Right lung (tissue), 10 donors: ENCODE measurements around the gene KCNK6. TPM values are rescaled to one million over a fixed set of nuclear protein-coding genes. Genes with fewer than 3 reads are reported as not detected.
A peak's percentile ranks its signal among the peaks of the same experiment; 100 is the strongest.

Source experiments
- DNase-seq, 2 donors: peaks; one replicate each; pipeline ENCODE4 v3.0.0-alpha.2; 2013
- long read RNA-seq, 8 donors: transcript quantifications; one replicate each; lab custom pipeline, GENCODE V29; 2026
- polyA plus RNA-seq, 5 donors: library from polyadenylated mRNA; unstranded; fragments of 120-200 nt; gene quantifications; one replicate each; pipeline versions ENCODE4 v1.2.1 to v1.2.3, GENCODE V29; 2013; ENCODE audit warnings: inconsistent platforms in 1 of 5, low replicate concordance in 1 of 5; ENCODE audit not compliant: insufficient read length in 5 of 5, insufficient read depth in 1 of 5

KCNK6 gene
- 1 to 10 TPM; 3.9 to 5.8 (median 4.3) TPM for polyA plus RNA-seq
- long read RNA-seq, donor 1, full-length matches to known transcripts, result 1 of 1 reads
- long read RNA-seq, donor 1, partial matches to known transcripts, result 0 of 1 reads
- long read RNA-seq, donor 1, other reads (novel, unspliced or antisense), result 0 of 1 reads
- long read RNA-seq, donor 2, result 0 reads
- long read RNA-seq, donor 3, full-length matches to known transcripts, result 1 of 1 reads
- long read RNA-seq, donor 3, partial matches to known transcripts, result 0 of 1 reads
- long read RNA-seq, donor 3, other reads (novel, unspliced or antisense), result 0 of 1 reads
- long read RNA-seq, donor 4, full-length matches to known transcripts, result 2 of 2 reads
- long read RNA-seq, donor 4, partial matches to known transcripts, result 0 of 2 reads
- long read RNA-seq, donor 4, other reads (novel, unspliced or antisense), result 0 of 2 reads
- long read RNA-seq, donor 5, full-length matches to known transcripts, result 2 of 2 reads
- long read RNA-seq, donor 5, partial matches to known transcripts, result 0 of 2 reads
- long read RNA-seq, donor 5, other reads (novel, unspliced or antisense), result 0 of 2 reads
- long read RNA-seq, donor 6, full-length matches to known transcripts, result 3 of 3 reads
- long read RNA-seq, donor 6, partial matches to known transcripts, result 0 of 3 reads
- long read RNA-seq, donor 6, other reads (novel, unspliced or antisense), result 0 of 3 reads
- long read RNA-seq, donor 7, full-length matches to known transcripts, result 4 of 4 reads
- long read RNA-seq, donor 7, partial matches to known transcripts, result 0 of 4 reads
- long read RNA-seq, donor 7, other reads (novel, unspliced or antisense), result 0 of 4 reads
- long read RNA-seq, donor 8, result 0 reads

GRCh38 chr19:38319421-38320258 is at the start of gene KCNK6:
Gene KCNK6 (plus strand): TSS chr19:38319845. CDS start chr19:38319951, 106 bp downstream.
- no peak for DNase-seq

DNA sequence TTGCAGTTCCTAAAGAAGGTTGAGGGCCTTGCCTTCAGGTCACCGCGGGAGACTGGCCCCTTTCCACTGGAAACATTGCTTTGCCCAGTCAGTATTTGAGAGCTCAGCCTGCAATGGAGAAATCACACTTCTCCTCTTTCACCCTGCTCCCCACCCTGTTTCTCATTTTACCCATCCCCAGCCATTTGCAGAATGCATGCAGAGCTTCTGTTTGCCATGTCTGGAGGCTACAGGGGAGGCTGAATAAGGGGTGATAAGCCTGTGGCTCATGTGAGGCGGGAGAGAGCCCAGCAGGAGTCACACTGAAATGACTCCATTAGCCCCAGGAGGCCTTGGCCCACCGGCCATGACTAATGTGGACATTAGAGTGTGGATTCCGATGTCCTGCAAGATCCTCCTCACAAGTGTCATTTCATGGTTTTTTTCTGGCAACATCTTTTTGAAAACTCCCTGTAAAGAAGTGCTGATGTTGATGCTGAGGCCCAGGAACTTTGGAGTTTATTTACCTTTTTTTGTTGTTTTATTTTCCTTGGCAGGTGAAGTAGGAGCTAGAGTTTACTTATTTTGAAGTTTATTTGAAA is 49.0 kb upstream of the KCNK6 start:
- no peak for DNase-seq

DNA sequence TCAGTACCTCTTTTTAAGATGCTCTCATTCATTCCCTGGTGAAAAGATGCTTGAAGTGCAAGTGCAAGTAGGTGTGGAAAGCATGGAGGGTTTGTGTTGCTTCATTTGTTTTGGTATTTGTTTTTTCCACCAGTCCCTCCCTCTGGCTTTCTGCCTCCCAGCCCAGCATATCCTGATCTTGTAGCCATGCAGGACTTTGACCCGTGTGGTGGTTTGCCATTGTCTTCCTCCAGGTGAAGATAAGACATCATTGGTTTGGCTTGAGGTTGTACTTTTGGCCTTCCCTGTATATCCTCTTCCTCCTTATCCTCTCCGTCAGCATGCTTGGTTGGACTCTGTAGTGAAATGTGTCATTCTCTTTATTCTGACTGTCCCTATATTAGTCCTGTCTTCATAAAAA is 46.1 kb upstream of the KCNK6 start:
- DNase-seq, result no peak

- no peak for DNase-seq
These were observed 44.9 kb upstream of the KCNK6 start for GRCh38 chr19:38274739-38275138.

- DNase-seq, result no peak
These were observed 42.6 kb upstream of the KCNK6 start for GRCh38 chr19:38276942-38277517.

GRCh38 chr19:38277549-38277948 is 42.1 kb upstream of the KCNK6 start:
- no peak for DNase-seq

- DNase-seq, result peak; percentile 83 to 85
These were observed 41.5 kb upstream of the KCNK6 start for GRCh38 chr19:38277969-38278680.

GRCh38 chr19:38278751-38279150 is 40.9 kb upstream of the KCNK6 start:
- no peak for DNase-seq

DNA sequence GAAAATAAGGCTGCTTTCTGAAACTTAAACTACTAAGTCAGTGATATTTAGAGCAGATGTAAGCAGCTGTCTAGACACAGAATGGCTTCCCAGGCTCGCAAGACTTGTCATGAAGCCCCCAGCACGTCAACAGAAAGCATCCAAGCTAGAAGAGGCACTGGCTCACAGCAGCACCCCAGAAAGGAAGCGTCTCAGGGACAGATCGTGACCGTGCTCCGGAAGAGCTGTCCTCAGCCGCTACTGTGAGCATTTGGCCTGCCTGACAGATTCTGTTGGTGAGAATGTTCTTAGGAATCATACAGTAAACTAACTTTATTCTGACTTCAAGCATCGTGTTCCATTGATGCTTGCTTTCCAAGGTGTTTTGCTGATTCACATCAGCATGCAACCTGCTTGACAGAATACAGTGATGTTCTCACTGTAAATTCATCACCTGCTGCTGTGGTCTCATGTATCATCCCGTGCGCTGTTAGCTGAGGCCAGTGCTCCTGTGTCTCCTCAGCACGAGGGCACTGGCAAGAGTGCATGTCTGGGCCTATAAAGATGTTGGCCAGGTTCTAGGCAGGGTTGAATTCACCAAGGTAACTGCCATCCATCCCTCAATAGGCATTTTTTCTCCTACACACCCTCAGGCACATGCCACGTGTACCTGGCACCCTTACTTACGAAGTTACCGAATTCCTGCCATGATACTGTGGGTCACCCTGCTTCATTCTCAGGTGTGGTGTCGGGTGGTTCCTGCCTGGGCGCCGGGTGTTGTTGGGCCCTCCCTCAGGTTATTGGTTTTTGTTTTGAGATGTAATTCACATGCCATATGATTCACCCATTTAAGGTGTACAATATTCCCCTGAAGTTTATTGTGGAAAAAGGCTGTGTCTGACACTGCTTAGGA is 39.4 kb upstream of the KCNK6 start:
- no peak for DNase-seq

DNA sequence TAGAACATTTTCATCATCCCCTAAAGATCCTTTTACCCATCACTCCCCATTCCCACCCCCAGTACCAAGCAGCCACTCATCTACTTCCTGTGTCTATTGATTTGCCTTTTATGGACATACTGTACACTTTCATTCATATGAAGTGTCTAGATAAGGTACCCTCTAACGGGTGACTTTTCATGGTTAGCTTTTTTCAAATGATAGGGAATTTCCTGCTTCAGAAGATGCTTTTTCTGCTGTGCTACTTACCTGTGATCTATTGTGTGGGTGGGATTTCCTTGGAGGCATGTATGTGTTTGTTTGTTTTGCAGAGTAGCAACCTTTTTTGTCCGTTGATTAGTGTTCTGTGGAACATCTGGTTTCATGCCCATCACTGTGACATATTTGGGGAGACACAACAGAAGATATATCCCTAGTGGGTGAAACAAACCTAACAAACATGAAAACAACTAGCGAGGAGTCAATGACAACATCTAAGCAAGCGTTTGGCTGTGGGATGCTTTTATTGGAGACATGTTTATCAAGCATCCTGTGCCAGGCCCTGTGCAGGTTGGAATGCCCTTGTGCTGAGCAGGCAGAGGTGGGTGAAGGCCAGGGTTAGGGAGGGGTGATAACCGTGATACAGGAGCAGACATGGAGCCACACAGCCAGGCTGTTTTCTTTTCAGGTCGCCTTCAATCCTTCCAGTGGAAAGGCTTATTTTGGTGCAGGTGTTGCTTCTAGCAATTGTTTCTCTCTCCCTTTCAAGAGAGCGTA is 37.7 kb upstream of the KCNK6 start:
- no peak for DNase-seq

DNA sequence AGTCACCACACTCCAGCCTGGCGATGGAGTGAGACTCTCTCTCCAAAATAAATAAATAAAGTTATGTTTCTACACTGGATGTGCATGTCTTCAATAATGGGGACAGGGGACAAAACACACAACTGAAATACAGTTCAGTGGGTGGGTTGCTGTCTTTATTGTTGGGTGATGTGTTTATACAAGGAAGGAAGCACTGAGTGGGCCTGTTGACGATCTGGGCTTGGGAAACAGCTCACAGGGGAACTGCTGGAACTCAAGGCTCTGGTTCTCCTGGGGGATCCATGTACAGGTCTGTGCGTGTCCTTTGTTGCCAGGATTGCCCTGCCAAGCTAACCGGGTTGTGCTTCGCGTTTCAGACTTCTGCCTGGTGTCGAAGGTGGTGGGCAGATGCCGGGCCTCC is 36.4 kb upstream of the KCNK6 start:
- no peak for DNase-seq

DNA sequence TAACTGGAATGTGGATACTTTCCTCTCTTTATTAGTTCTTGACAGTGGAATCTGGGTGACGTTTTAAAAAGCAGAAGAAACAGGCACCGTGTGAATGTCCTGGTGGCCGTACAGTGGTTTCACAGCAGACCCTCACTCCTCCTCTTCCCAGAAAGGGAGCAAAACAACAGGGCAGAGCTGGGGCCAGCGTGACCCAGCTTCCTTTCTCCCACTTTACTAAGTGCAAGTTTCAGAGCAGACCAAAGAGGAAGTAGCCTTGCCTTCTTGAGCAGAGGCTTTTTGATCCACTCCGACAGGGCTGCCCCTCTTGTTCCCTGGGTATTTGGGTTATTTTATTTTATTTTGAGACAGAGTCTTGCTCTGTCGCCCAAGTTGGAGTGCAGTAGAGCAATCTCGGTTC is 35.2 kb upstream of the KCNK6 start:
- no peak for DNase-seq

DNA sequence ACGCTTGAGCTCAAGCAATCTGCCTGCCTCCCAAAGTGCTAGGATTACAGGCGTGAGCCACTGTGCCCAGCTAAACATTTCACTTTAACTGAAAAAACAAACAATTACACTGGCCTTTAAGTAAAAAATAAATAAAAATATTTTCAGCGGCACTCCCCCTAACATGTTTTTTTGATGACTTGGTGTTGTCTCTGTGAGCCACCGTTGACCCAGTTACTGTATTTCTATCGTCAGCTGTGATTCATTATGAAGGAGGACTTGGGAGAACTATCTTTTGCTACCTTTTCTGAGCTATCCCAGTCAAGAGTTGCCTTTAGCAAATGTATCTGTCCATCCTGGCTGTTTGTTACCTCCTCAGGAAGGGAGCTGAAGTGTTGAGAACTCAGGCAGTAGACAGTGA is 34.1 kb upstream of the KCNK6 start:
- DNase-seq, result no peak

GRCh38 chr19:38287604-38288003 is 32.0 kb upstream of the KCNK6 start:
- no peak for DNase-seq

DNA sequence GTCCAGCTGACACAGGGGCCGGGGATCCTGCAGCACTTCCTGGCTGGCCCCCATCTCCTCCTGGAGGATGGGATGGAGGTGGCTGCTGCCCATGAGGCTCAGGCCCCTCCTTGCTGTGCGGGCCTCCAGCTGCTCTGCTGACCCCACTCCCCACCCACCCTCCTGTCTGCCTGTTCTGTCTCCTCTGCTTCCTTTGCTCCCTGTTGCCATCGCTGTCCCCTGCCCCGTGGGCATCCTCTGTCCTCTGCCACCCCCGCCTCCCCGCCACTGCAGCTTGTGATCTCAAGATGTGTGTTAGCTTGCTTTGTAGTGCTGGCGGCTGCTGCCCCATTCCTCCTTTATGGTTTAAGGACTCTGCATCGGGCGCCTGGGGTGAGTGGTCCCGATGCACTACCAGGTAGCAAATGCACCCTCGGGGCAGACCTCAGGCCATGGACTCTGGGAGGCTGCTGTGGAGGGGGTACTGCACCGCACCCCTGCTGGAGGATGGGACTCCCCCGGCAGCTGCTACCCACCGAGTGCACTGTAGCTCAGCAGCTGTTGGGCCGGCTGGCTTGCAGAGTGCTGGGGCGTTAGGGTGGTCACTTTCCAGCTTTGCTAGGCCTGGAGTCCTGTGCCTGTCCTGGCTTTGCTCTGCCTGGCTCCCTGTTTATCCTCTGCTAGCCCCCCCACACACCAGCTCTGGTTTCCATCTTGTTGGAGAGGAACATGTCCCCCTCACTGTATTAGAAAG is 31.4 kb upstream of the KCNK6 start:
- DNase-seq, result no peak

- DNase-seq, result no peak
These were observed 29.7 kb upstream of the KCNK6 start for GRCh38 chr19:38289955-38290354.

GRCh38 chr19:38290631-38291147 is 29.0 kb upstream of the KCNK6 start:
- no peak for DNase-seq

- DNase-seq, result no peak
These were observed 27.8 kb upstream of the KCNK6 start for GRCh38 chr19:38291855-38292254.
